Loucy (cell line): ENCODE measurements around the gene SRSF4.

Experiments used
- H2AFZ ChIP-seq: fragments of 200-600 bp; sonication (generic); 2 replicates; pipeline ENCODE4 v1.6.0; 2016; ENCODE audit warnings: antibody characterized with exemption, mild to moderate bottlenecking, low read length, moderate library complexity
- H3F3A ChIP-seq: fragments of 200-600 bp; 2 replicates; pipeline ENCODE4 v1.6.0; 2016; ENCODE audit warnings: antibody characterized with exemption, low read depth, mild to moderate bottlenecking
- H3K27me3 ChIP-seq: fragments of 200-600 bp; sonication (generic); 2 replicates; pipeline ENCODE4 v1.6.1; 2014; ENCODE audit warnings: low read length, mild to moderate bottlenecking; ENCODE audit not compliant: insufficient read depth, poor library complexity, severe bottlenecking
- H3K36me3 ChIP-seq: fragments of 200-600 bp; sonication (generic); 2 replicates; pipeline ENCODE4 v1.6.1; 2016; ENCODE audit warnings: low read length; ENCODE audit not compliant: insufficient read depth
- H3K4me1 ChIP-seq: fragments of 200-600 bp; sonication (generic); 2 replicates; pipeline ENCODE4 v1.5.1; 2014; ENCODE audit warnings: low read length, mild to moderate bottlenecking; ENCODE audit not compliant: insufficient read depth, poor library complexity, severe bottlenecking
- H3K4me2 ChIP-seq: fragments of 200-600 bp; sonication (generic); 2 replicates; pipeline ENCODE4 v1.6.0; 2014; ENCODE audit warnings: antibody characterized with exemption, low read length, low read depth, mild to moderate bottlenecking; ENCODE audit not compliant: poor library complexity, severe bottlenecking
- H3K4me3 ChIP-seq: fragments of 200-600 bp; sonication (generic); 2 replicates; pipeline ENCODE4 v1.5.1; 2014; ENCODE audit warnings: low read length, mild to moderate bottlenecking, mixed read lengths; ENCODE audit not compliant: poor library complexity, severe bottlenecking
- H3K79me2 ChIP-seq: fragments of 200-600 bp; sonication (generic); 2 replicates; pipeline ENCODE4 v1.6.1; 2014; ENCODE audit warnings: low read length; ENCODE audit not compliant: insufficient read depth
- H3K9ac ChIP-seq: fragments of 200-600 bp; sonication (generic); 2 replicates; pipeline ENCODE4 v1.6.0; 2014; ENCODE audit warnings: mild to moderate bottlenecking, low read depth, low read length, moderate library complexity; ENCODE audit not compliant: poor library complexity, severe bottlenecking
- H3K9me2 ChIP-seq: fragments of 200-600 bp; sonication (generic); replicated peaks from 2 replicates; pipeline ENCODE4 v1.6.1; 2016; ENCODE audit warnings: low read depth, low read length, mixed read lengths
- H3K9me3 ChIP-seq: fragments of 200-600 bp; sonication (generic); 2 replicates; pipeline ENCODE4 v1.6.1; 2014; ENCODE audit warnings: mild to moderate bottlenecking, antibody characterized with exemption, low read length, low read depth; ENCODE audit not compliant: insufficient read depth
- H4K20me1 ChIP-seq: fragments of 200-600 bp; sonication (generic); 2 replicates; pipeline ENCODE4 v1.6.0; 2014; ENCODE audit warnings: antibody characterized with exemption, low read length, mild to moderate bottlenecking; ENCODE audit not compliant: insufficient read depth, poor library complexity, severe bottlenecking
- EZH2phosphoT487 ChIP-seq: fragments of 200-600 bp; IDR thresholded peaks from 2 replicates; pipeline ENCODE4 v1.6.1; 2018; ENCODE audit warnings: antibody characterized with exemption, mild to moderate bottlenecking, moderate library complexity, borderline replicate concordance
- TF ChIP-seq, protein P1 (sequence below): fragments of 200-600 bp; sonication (generic); conservative IDR thresholded peaks from 2 replicates; pipeline ENCODE4 v1.5.1; 2014; ENCODE audit warnings: mild to moderate bottlenecking, antibody characterized with exemption, low read length

Gene SRSF4

DNA sequence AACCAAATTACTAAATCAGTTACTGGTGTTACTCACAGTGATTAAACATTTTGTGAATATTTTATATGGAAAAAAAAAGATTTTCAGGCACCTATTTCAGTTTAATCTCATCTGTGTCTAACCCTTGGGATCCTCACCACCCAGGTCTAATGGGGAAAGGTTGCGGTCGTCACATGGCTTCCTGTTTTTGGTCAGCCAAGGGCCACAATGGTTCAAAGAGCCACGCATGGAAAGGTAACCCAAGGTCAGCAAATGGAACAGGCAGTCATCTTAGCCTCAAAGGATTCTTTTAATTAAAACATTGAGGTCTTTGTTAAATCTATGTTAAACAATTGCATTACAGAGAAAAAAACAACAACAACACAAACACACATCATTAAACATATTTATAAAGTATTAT is 21.9 kb downstream of the SRSF4 start:
- Histone ChIP-seq H3K36me3 (peaks cover 81% of the 10 kb centered on the region), H3K79me2 (peaks cover 66% of the 10 kb centered on the region), H3K9ac (no peak overlapping the region)

DNA sequence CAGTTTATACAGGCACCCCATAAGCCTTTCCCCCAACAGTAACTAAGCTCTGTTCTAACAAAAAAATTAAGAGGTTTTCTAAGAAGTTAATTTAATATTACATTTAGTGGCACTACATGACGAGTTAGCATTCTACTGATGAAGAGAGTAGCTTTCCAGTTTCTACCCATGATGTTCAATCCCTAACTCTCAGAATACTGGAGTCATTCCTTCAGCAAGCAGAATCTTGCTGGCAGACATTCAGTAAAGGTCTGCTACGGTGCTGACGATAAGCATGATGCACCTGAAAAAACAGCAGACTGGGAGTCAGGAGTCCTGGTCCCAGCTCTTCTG is 24.5 kb downstream of the SRSF4 start:
- Histone ChIP-seq H3K4me3 (no peak overlapping the region), H3K9me2 (no peaks in the 10 kb centered on the region), H3K79me2 (peaks cover 41% of the 10 kb centered on the region), H3K4me2 (no peak overlapping the region), H3K36me3 (peaks cover 84% of the 10 kb centered on the region), H4K20me1 (peaks cover 39% of the 10 kb centered on the region), H3K4me1 (peaks cover 6% of the 10 kb centered on the region), H3K9ac (no peak overlapping the region), H3F3A (no peaks in the 10 kb centered on the region), H3K27me3 (no peaks in the 10 kb centered on the region), H2AFZ (no peak overlapping the region), H3K9me3 (no peaks in the 10 kb centered on the region)
- TF ChIP-seq, protein P1, sequence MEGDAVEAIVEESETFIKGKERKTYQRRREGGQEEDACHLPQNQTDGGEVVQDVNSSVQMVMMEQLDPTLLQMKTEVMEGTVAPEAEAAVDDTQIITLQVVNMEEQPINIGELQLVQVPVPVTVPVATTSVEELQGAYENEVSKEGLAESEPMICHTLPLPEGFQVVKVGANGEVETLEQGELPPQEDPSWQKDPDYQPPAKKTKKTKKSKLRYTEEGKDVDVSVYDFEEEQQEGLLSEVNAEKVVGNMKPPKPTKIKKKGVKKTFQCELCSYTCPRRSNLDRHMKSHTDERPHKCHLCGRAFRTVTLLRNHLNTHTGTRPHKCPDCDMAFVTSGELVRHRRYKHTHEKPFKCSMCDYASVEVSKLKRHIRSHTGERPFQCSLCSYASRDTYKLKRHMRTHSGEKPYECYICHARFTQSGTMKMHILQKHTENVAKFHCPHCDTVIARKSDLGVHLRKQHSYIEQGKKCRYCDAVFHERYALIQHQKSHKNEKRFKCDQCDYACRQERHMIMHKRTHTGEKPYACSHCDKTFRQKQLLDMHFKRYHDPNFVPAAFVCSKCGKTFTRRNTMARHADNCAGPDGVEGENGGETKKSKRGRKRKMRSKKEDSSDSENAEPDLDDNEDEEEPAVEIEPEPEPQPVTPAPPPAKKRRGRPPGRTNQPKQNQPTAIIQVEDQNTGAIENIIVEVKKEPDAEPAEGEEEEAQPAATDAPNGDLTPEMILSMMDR = no peak
- TF ChIP-seq EZH2phosphoT487 = no peak

More for the DNA sequence above, 21.9 kb downstream of the SRSF4 start:
- H3K9me2 ChIP-seq = no peaks in the 10 kb centered on the region
- TF ChIP-seq, protein P1 = no peak
- no peak for TF ChIP-seq EZH2phosphoT487
- H3K4me2 ChIP-seq = no peak overlapping the region
- H3K27me3 ChIP-seq = no peaks in the 10 kb centered on the region
- H3K4me3 ChIP-seq = no peak overlapping the region
- peaks cover 64% of the 10 kb centered on the region for H4K20me1 ChIP-seq
- no peaks in the 10 kb centered on the region for H3K9me3 ChIP-seq
- peaks cover 24% of the 10 kb centered on the region for H3K4me1 ChIP-seq
- no peaks in the 10 kb centered on the region for H3F3A ChIP-seq
- no peak overlapping the region for H2AFZ ChIP-seq

DNA sequence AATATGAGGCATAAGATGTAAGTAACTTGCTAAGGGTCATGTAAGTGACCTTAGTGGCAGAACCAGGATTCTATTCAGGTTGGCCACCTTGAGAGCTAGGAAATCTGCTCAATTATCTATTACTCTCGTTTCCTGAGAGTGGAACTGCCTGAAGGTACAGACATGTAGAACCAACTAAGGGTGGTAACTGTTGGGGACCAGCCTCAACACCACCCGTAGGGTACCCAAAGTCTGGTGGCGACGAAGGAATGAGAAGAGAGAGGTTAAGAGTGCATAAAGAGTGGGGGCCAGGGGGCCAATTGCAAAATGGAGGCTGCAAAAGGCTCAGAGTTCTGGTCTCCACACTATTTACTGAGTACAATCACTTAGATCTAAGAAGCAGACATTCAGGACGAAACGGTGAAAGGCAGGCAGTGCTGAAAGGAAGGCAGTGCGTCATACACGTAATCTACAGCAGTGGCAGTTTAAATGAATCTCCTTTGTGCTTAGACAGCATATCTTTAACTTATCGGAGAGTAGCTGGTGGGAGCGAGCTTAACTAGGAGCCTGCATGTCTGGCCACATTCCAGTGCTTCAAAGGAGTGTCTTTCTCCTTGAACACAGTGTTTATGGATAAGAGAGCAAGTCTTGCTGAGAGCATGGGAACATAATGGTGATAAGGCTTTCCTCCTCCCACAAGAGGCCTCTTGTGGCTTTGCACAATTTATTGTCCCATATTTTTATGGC is 25.0 kb downstream of the SRSF4 start:
- no peaks in the 10 kb centered on the region for H3K9me3 ChIP-seq
- H4K20me1 ChIP-seq = peaks cover 34% of the 10 kb centered on the region
- H3K4me3 ChIP-seq = no peak overlapping the region
- H3F3A ChIP-seq = no peaks in the 10 kb centered on the region
- peaks cover 40% of the 10 kb centered on the region for H3K79me2 ChIP-seq
- H3K9ac ChIP-seq = no peak overlapping the region
- H3K36me3 ChIP-seq = peaks cover 89% of the 10 kb centered on the region
- TF ChIP-seq EZH2phosphoT487 = no peak
- H3K4me2 ChIP-seq = no peak overlapping the region
- H3K4me1 ChIP-seq = peaks cover 1% of the 10 kb centered on the region
- H3K9me2 ChIP-seq = no peaks in the 10 kb centered on the region
- no peaks in the 10 kb centered on the region for H3K27me3 ChIP-seq
- H2AFZ ChIP-seq = no peak overlapping the region
